HG03066 (cell line): ENCODE measurements around the gene CCDC192.
A peak's percentile ranks its signal among the peaks of the same experiment; 100 is the strongest.

Experiments used
- ATAC-seq: cut with Tn5 transposase; IDR thresholded peaks from one replicate; pipeline ENCODE4 v1.9.1; 2021; ENCODE audit warnings: low read depth; ENCODE audit not compliant: unreplicated experiment

CCDC192 gene

GRCh38 chr5:127871503-127872153 lies 168.4 kb downstream of the CCDC192 start:
- no peak for ATAC-seq

GRCh38 chr5:127872494-127872893 lies 169.3 kb downstream of the CCDC192 start:
- ATAC-seq: no peak

- ATAC-seq: peak; percentile 81
These were observed 172.2 kb downstream of the CCDC192 start for GRCh38 chr5:127875235-127876021.

- ATAC-seq: no peak
These were observed 173.2 kb downstream of the CCDC192 start for GRCh38 chr5:127876384-127876783.

GRCh38 chr5:127878174-127878750 lies 175.1 kb downstream of the CCDC192 start:
- ATAC-seq: no peak

- no peak for ATAC-seq
These were observed 181.2 kb downstream of the CCDC192 start for GRCh38 chr5:127884416-127884815.

GRCh38 chr5:127885176-127885575 lies 182.0 kb downstream of the CCDC192 start:
- ATAC-seq: no peak

GRCh38 chr5:127886081-127886480 lies 182.9 kb downstream of the CCDC192 start:
- no peak for ATAC-seq

GRCh38 chr5:127887282-127887681 lies 184.1 kb downstream of the CCDC192 start:
- ATAC-seq: no peak

- ATAC-seq: no peak
These were observed 188.8 kb downstream of the CCDC192 start for GRCh38 chr5:127891942-127892341.

- ATAC-seq: no peak
These were observed 189.4 kb downstream of the CCDC192 start for GRCh38 chr5:127892467-127893207.

- no peak for ATAC-seq
These were observed 190.0 kb downstream of the CCDC192 start for GRCh38 chr5:127893232-127893631.

GRCh38 chr5:127894461-127894860 lies 191.3 kb downstream of the CCDC192 start:
- no peak for ATAC-seq

GRCh38 chr5:127898551-127899213 lies 195.5 kb downstream of the CCDC192 start:
- no peak for ATAC-seq

GRCh38 chr5:127899214-127899610 lies 196.0 kb downstream of the CCDC192 start:
- no peak for ATAC-seq

- peak; percentile 49 for ATAC-seq
These were observed 203.5 kb downstream of the CCDC192 start for GRCh38 chr5:127906562-127907204.

- ATAC-seq: no peak
These were observed 204.7 kb downstream of the CCDC192 start for GRCh38 chr5:127907907-127908306.

- peak; percentile 79 for ATAC-seq
These were observed 205.9 kb downstream of the CCDC192 start for GRCh38 chr5:127909066-127909465.

- ATAC-seq: no peak
These were observed 206.6 kb downstream of the CCDC192 start for GRCh38 chr5:127909821-127910220.
